T-cell (primary cell): Measurements from ENCODE around the gene L3MBTL1. TPM values are rescaled to one million over a fixed set of nuclear protein-coding genes. Genes with fewer than 3 reads are reported as not detected.

ENCODE experiments used
- ATAC-seq, 4 experiments: fragments of 200-7000 bp in 3 of 4; fragments of 150-1000 bp in 1 of 4; cut with Tn5 transposase; replicated peaks in 1 of 4; 1 replicate in 3 of 4; 2 replicates in 1 of 4; pipeline ENCODE4 v1.10.0; 2021; ENCODE audit warnings: moderate library complexity in 3 of 4, mild to moderate bottlenecking in 2 of 4, moderate number of reproducible peaks in 1 of 4
- CTCF ChIA-PET, 2 donors: fragments of 300-600 bp; sonication (Branson Sonifier 250); formaldehyde crosslinking; loops; one replicate each; lab custom pipeline; 2022; ENCODE audit warnings: antibody characterized with exemption in 2 of 2; lab: Charles Lee
- POLR2A ChIA-PET, 2 donors: fragments of 300-600 bp; sonication (Branson Sonifier 250); formaldehyde crosslinking; loops; one replicate each; lab custom pipeline; 2022; ENCODE audit warnings: antibody characterized with exemption in 2 of 2; lab: Charles Lee
- DNase-seq, 35 experiments: peaks; one replicate each; pipeline versions ENCODE4 v3.0.0 to v3.0.0-alpha.2; 2013 to 2023
- H3K27ac ChIP-seq: one replicate; pipeline ENCODE4 v1.5.1; 2013; ENCODE audit warnings: low read length
- H3K27me3 ChIP-seq, 2 experiments: replicated peaks in 1 of 2; 1 replicate in 1 of 2; 2 replicates in 1 of 2; pipeline versions ENCODE4 v1.6.1 to v1.7.0; 2013; ENCODE audit warnings: low read length in 1 of 2, mixed read lengths in 1 of 2; ENCODE audit not compliant: control insufficient read depth in 2 of 2, insufficient read depth in 2 of 2; ENCODE audit errors: extremely low read depth in 1 of 2
- H3K36me3 ChIP-seq, 2 donors: 1 replicate in 1 of 2; 2 replicates in 1 of 2; pipeline versions ENCODE4 v1.6.1 to v1.7.0; 2013; ENCODE audit warnings: low read length in 1 of 2; ENCODE audit not compliant: control insufficient read depth in 2 of 2, insufficient read depth in 1 of 2; ENCODE audit errors: extremely low read depth in 1 of 2
- H3K4me1 ChIP-seq, 2 experiments: 1 replicate in 1 of 2; 2 replicates in 1 of 2; pipeline versions ENCODE4 v1.6.1 to v1.7.0; 2013; ENCODE audit warnings: low read length in 2 of 2, mixed read lengths in 1 of 2; ENCODE audit not compliant: insufficient read depth in 2 of 2, control insufficient read depth in 1 of 2; ENCODE audit errors: extremely low read depth in 1 of 2
- H3K4me3 ChIP-seq, 2 donors: 1 replicate in 1 of 2; 2 replicates in 1 of 2; pipeline versions ENCODE4 v1.5.1 to v1.7.0; 2013; ENCODE audit warnings: mild to moderate bottlenecking in 2 of 2, low read length in 1 of 2, moderate library complexity in 1 of 2; ENCODE audit not compliant: control insufficient read depth in 1 of 2; ENCODE audit errors: extremely low read depth in 1 of 2
- H3K9me3 ChIP-seq: 2 replicates; pipeline ENCODE4 v1.7.0; 2013
- H3K27ac Mint-ChIP-seq, 2 donors: one replicate each; pipeline ENCODE4 v1.8.0; 2020 to 2021; ENCODE audit warnings: mild to moderate bottlenecking in 2 of 2, mixed read lengths in 2 of 2
- H3K27me3 Mint-ChIP-seq, 2 donors: one replicate each; pipeline ENCODE4 v1.8.0; 2021 to 2022; ENCODE audit warnings: mixed read lengths in 2 of 2
- H3K36me3 Mint-ChIP-seq: one replicate; pipeline ENCODE4 v1.8.0; 2021; ENCODE audit warnings: mixed read lengths
- H3K4me1 Mint-ChIP-seq, 3 donors: one replicate each; pipeline ENCODE4 v1.8.0; 2020 to 2022; ENCODE audit warnings: mixed read lengths in 3 of 3, mild to moderate bottlenecking in 1 of 3
- H3K4me3 Mint-ChIP-seq, 3 donors: one replicate each; pipeline ENCODE4 v1.8.0; 2020 to 2022; ENCODE audit warnings: mild to moderate bottlenecking in 3 of 3, mixed read lengths in 3 of 3, moderate library complexity in 3 of 3
- H3K9me3 Mint-ChIP-seq, 3 donors: one replicate each; pipeline ENCODE4 v1.8.0; 2020 to 2022; ENCODE audit warnings: mixed read lengths in 3 of 3
- WGBS: methylation state at CpG from one replicate; pipeline ENCODE4 v1.1.5; 2013; ENCODE audit warnings: missing lambda C conversion rate; ENCODE audit not compliant: insufficient coverage; 5-methylcytosine and 5-hydroxymethylcytosine counted together
- total RNA-seq, 35 experiments: library from RNA in 6 of 35; stranded (reverse) in 6 of 35; fragments of 120-200 nt in 1 of 35; gene quantifications; one replicate each; pipeline versions ENCODE4 v1.2.1 to v1.2.4 and lab custom pipeline; 2013 to 2026

L3MBTL1 gene
- total RNA-seq, 5 donors from 2014 or later (not counting 1 experiment from before 2014, with no cell fraction given): 15.5 to 20.1 (median 16.1) TPM

DNA sequence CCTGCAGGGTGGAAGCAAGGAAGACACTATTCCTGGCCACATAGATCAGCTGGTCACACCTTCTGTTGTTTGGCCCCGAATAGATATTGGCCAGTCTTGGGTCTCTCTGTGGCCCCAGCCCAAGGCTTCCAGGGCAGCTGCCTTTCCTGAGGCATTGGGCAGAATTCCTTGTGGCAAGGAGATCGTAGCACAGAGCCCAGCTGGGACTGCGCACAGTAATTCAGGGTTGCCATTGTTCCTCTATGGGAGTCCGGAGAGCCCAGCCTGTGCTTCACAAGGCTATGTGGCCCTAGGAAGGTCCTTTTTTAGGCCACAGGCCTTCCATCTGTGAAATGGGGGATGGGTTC, 58.2 kb downstream of the L3MBTL1 start:
- peaks cover 0 to 4% of the 10 kb centered on the region in 2 experiments for H3K27me3 ChIP-seq
- H3K27ac Mint-ChIP-seq: no peak overlapping the region
- H3K27ac ChIP-seq: no peak overlapping the region
- no peaks in the 10 kb centered on the region for H3K4me1 ChIP-seq
- H3K4me1 Mint-ChIP-seq: no peaks in the 10 kb centered on the region
- H3K36me3 ChIP-seq: no peaks in the 10 kb centered on the region
- DNase-seq: no peak
- no peaks in the 10 kb centered on the region for H3K9me3 Mint-ChIP-seq
- H3K27me3 Mint-ChIP-seq: peaks cover 0 to 1% of the 10 kb centered on the region in 2 donors
- no peak for ATAC-seq
- POLR2A ChIA-PET: no interaction called here
- CTCF ChIA-PET: no interaction called here
- no peak overlapping the region for H3K4me3 Mint-ChIP-seq
- H3K36me3 Mint-ChIP-seq: no peaks in the 10 kb centered on the region
- no peak overlapping the region for H3K4me3 ChIP-seq
- WGBS: 75% methylated on average over 3 of the region's 4 CpGs
- H3K9me3 ChIP-seq: no peaks in the 10 kb centered on the region

DNA sequence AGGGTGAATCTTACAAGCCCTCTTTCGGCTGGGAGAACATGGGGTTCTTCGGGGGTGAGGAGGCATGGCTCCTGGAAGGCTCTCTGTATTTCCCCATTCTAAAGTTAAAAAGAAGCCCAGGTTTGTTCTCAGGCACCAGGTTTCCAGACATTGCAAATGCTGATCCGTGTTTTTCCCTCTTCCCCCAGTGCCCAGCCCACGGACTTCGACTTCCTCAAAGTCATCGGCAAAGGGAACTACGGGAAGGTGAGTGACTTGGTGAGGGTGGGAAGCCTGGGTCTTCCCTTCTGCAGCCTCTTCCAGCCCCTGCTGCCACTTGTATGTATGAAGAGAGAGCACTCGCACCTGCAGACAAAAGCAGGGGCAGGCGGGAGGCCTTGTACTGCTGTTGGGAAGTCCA, 60.0 kb downstream of the L3MBTL1 start:
- no peak overlapping the region for H3K4me3 Mint-ChIP-seq
- Histone ChIP-seq H3K4me1 (no peaks in the 10 kb centered on the region), H3K27me3 (peaks cover 0 to 7% of the 10 kb centered on the region in 2 experiments), H3K4me3 (no peak overlapping the region), H3K9me3 (no peaks in the 10 kb centered on the region), H3K27ac (no peak overlapping the region), H3K36me3 (no peaks in the 10 kb centered on the region)
- H3K27ac Mint-ChIP-seq: no peak overlapping the region
- DNase-seq (no peak), ATAC-seq (no peak)
- POLR2A ChIA-PET: no interaction called here
- no peaks in the 10 kb centered on the region for H3K9me3 Mint-ChIP-seq
- no peaks in the 10 kb centered on the region for H3K4me1 Mint-ChIP-seq
- CTCF ChIA-PET: no interaction called here
- H3K36me3 Mint-ChIP-seq: no peaks in the 10 kb centered on the region
- WGBS: 100% methylated on average over 1 of the region's 9 CpGs
- no peaks in the 10 kb centered on the region for H3K27me3 Mint-ChIP-seq

DNA sequence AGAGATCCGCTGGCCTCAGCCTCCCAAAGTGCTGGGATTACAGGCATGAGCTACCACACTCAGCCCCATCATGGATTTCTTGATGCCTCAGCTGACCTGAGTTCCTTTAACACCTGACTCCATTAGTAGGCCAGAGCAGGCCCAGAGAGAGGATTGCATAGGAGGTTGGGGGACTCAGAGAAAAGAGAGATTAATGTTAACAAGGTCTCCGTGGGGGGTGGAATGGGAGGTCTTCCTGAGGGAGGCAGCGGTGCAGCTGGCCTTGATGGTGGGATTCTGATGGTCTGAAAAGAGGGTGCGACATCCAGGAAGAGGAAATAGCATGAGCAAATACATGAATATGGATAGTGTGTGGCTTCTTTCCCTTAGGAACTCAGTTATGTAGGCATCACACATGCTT, 61.2 kb downstream of the L3MBTL1 start:
- DNase-seq (no peak), ATAC-seq (no peak)
- no peaks in the 10 kb centered on the region for H3K4me1 ChIP-seq
- CTCF ChIA-PET: no interaction called here
- no peaks in the 10 kb centered on the region for H3K27me3 Mint-ChIP-seq
- H3K36me3 Mint-ChIP-seq: no peaks in the 10 kb centered on the region
- peaks cover 0 to 7% of the 10 kb centered on the region in 2 experiments for H3K27me3 ChIP-seq
- H3K4me1 Mint-ChIP-seq: no peaks in the 10 kb centered on the region
- 90% methylated on average over 2 of the region's 4 CpGs for WGBS
- H3K4me3 ChIP-seq: no peak overlapping the region
- H3K27ac ChIP-seq: no peak overlapping the region
- no peaks in the 10 kb centered on the region for H3K36me3 ChIP-seq
- H3K9me3 ChIP-seq: no peaks in the 10 kb centered on the region
- no peaks in the 10 kb centered on the region for H3K9me3 Mint-ChIP-seq
- POLR2A ChIA-PET: no interaction called here
- no peak overlapping the region for H3K4me3 Mint-ChIP-seq
- no peak overlapping the region for H3K27ac Mint-ChIP-seq

DNA sequence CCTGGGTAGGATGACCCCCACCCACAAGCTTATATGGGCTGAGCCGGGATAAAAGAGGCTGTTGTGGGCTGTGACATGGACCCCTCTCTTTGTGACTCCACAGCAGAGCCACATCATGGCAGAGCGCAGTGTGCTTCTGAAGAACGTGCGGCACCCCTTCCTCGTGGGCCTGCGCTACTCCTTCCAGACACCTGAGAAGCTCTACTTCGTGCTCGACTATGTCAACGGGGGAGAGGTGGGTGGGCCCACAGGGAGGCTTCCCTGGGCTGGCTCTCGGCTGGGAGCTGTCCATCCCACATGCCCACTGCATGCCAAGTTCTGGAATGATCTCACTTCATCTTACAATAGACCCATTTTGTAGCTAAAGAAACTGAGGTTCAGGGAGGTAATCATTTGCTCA, 61.8 kb downstream of the L3MBTL1 start:
- no peaks in the 10 kb centered on the region for H3K9me3 ChIP-seq
- ATAC-seq (no peak), DNase-seq (no peak)
- no peaks in the 10 kb centered on the region for H3K36me3 Mint-ChIP-seq
- CTCF ChIA-PET: no interaction called here
- no peak overlapping the region for H3K4me3 Mint-ChIP-seq
- H3K4me1 ChIP-seq: no peaks in the 10 kb centered on the region
- POLR2A ChIA-PET: no interaction called here
- peaks cover 0 to 7% of the 10 kb centered on the region in 2 experiments for H3K27me3 ChIP-seq
- no peak overlapping the region for H3K4me3 ChIP-seq
- no peaks in the 10 kb centered on the region for H3K4me1 Mint-ChIP-seq
- H3K27me3 Mint-ChIP-seq: no peaks in the 10 kb centered on the region
- H3K36me3 ChIP-seq: no peaks in the 10 kb centered on the region
- no peak overlapping the region for H3K27ac ChIP-seq
- no peak overlapping the region for H3K27ac Mint-ChIP-seq
- H3K9me3 Mint-ChIP-seq: no peaks in the 10 kb centered on the region
- WGBS: no CpG with 5 or more reads among the region's 10 CpGs

DNA sequence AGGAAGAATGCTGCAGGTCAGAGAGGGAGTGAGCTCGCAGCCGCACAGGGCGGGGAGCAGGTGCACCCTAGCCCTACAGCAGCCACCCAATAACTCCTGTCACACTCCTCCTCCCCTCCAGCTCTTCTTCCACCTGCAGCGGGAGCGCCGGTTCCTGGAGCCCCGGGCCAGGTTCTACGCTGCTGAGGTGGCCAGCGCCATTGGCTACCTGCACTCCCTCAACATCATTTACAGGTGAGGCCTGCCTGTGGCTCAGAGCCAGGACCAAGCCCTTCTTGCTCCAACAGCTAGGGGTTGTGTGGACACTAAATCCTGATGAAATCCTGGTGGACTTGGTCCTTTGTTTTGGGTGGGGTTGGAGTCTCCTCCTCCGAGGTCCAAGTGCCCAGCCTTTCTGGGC, 63.0 kb downstream of the L3MBTL1 start:
- no peaks in the 10 kb centered on the region for H3K4me1 Mint-ChIP-seq
- no peaks in the 10 kb centered on the region for H3K36me3 ChIP-seq
- DNase-seq (no peak), ATAC-seq (no peak)
- H3K4me3 Mint-ChIP-seq: no peak overlapping the region
- peaks cover 0 to 7% of the 10 kb centered on the region in 2 experiments for H3K27me3 ChIP-seq
- no peak overlapping the region for H3K27ac ChIP-seq
- no peaks in the 10 kb centered on the region for H3K27me3 Mint-ChIP-seq
- H3K27ac Mint-ChIP-seq: no peak overlapping the region
- ChIA-PET POLR2A (no interaction called here), CTCF (no interaction called here)
- no peaks in the 10 kb centered on the region for H3K9me3 Mint-ChIP-seq
- no CpG with 5 or more reads among the region's 10 CpGs for WGBS
- no peaks in the 10 kb centered on the region for H3K4me1 ChIP-seq
- H3K9me3 ChIP-seq: no peaks in the 10 kb centered on the region
- no peak overlapping the region for H3K4me3 ChIP-seq
- no peaks in the 10 kb centered on the region for H3K36me3 Mint-ChIP-seq

DNA sequence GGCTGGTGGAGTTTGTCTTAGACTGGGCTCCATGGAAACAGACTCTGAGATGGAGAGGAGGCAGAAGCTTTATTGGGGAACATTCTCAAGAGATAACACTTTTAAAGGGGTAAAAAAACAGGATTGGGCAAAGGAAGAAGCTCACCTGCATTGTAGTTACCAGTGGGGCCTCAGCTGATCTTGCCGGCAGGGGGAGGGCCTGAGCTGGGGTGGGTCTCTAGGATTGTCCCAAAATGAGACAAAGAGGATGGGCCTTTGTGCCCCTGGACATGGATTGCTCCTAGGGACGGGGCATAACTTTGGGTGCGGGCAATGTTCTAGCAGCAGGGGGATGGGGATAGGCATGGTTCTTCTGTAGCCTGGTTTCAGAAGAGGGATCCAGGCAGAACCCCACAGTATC, 63.8 kb downstream of the L3MBTL1 start:
- ATAC-seq: no peak
- Histone ChIP-seq H3K27me3 (peaks cover 0 to 3% of the 10 kb centered on the region in 2 experiments), H3K9me3 (no peaks in the 10 kb centered on the region), H3K4me3 (no peak overlapping the region), H3K36me3 (no peaks in the 10 kb centered on the region), H3K27ac (no peak overlapping the region), H3K4me1 (no peaks in the 10 kb centered on the region)
- CTCF ChIA-PET: no interaction called here
- H3K4me3 Mint-ChIP-seq: no peak overlapping the region
- 67% methylated on average over 1 of the region's 3 CpGs for WGBS
- no peaks in the 10 kb centered on the region for H3K9me3 Mint-ChIP-seq
- POLR2A ChIA-PET: no interaction called here
- H3K36me3 Mint-ChIP-seq: no peaks in the 10 kb centered on the region
- DNase-seq: no peak
- no peaks in the 10 kb centered on the region for H3K4me1 Mint-ChIP-seq
- no peak overlapping the region for H3K27ac Mint-ChIP-seq
- H3K27me3 Mint-ChIP-seq: no peaks in the 10 kb centered on the region

DNA sequence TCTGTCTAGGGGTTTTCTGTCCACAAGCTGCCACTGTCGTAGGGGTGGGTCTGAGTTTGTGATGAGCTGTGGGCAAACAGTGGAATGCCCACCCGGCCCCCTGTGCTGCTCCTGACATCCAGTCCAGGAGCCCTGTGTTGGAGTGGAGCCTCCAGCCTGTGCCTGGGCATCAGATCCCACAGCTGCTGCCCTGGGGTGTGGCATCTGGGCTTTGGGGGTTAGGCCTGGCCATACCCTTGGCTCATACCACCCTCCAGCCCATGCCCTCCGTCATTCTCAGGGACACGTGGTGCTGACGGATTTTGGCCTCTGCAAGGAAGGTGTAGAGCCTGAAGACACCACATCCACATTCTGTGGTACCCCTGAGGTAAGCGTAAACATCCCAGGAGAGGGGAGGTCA, 64.3 kb downstream of the L3MBTL1 start:
- H3K36me3 Mint-ChIP-seq: no peaks in the 10 kb centered on the region
- 92% methylated on average over 2 of the region's 6 CpGs for WGBS
- Histone ChIP-seq H3K4me1 (no peaks in the 10 kb centered on the region), H3K36me3 (no peaks in the 10 kb centered on the region), H3K9me3 (no peaks in the 10 kb centered on the region), H3K27ac (no peak overlapping the region), H3K4me3 (no peak overlapping the region), H3K27me3 (peaks cover 0 to 6% of the 10 kb centered on the region in 2 experiments)
- no peak for ATAC-seq
- H3K4me3 Mint-ChIP-seq: no peak overlapping the region
- no peak overlapping the region for H3K27ac Mint-ChIP-seq
- no peaks in the 10 kb centered on the region for H3K4me1 Mint-ChIP-seq
- ChIA-PET POLR2A (no interaction called here), CTCF (no interaction called here)
- no peaks in the 10 kb centered on the region for H3K9me3 Mint-ChIP-seq
- DNase-seq: no peak
- no peaks in the 10 kb centered on the region for H3K27me3 Mint-ChIP-seq
